SKM-1 treated with dmso at 0.1 percent for 144 hours (cell line): ENCODE measurements around the gene COIL.
"Not testable (repeated sequence)": the region's sequence is repeated elsewhere in the genome, so short reads cannot be mapped to it uniquely, and the experiment has no call there.

Experiments
- DNase-seq: peaks from one replicate; lab custom pipeline; 2025; ENCODE audit not compliant: unreplicated experiment; lab: John Stamatoyannopoulos, UW

The COIL gene

GRCh38 chr17:56960596-56961538, at the start of gene COIL:
TSS of gene COIL (minus strand) at chr17:56961050. CDS start at chr17:56961019, 31 bp downstream.
- DNase-seq: peak; percentile 83

- DNase-seq: no peak
These were observed 49.6 kb upstream of the COIL start for GRCh38 chr17:57010487-57010886.

- peak; percentile 46 for DNase-seq
These were observed 49.0 kb upstream of the COIL start for GRCh38 chr17:57009737-57010445.

- no peak for DNase-seq
These were observed 48.1 kb upstream of the COIL start for GRCh38 chr17:57008958-57009357.

GRCh38 chr17:57006040-57006439, 45.2 kb upstream of the COIL start:
- DNase-seq: peak; percentile 10

- DNase-seq: peak; percentile 71
These were observed 44.2 kb upstream of the COIL start for GRCh38 chr17:57004944-57005579.

- DNase-seq: no peak
These were observed 42.1 kb upstream of the COIL start for GRCh38 chr17:57002904-57003303.

- DNase-seq: no peak
These were observed 40.7 kb upstream of the COIL start for GRCh38 chr17:57001541-57001940.

- DNase-seq: no peak
These were observed 36.5 kb upstream of the COIL start for GRCh38 chr17:56997313-56997712.

GRCh38 chr17:56995766-56996165, 34.9 kb upstream of the COIL start:
- DNase-seq: no peak

- DNase-seq: no peak
These were observed 33.4 kb upstream of the COIL start for GRCh38 chr17:56994009-56994792.

GRCh38 chr17:56992364-56992763, 31.5 kb upstream of the COIL start:
- DNase-seq: no peak

GRCh38 chr17:56988901-56989572, 28.2 kb upstream of the COIL start:
- no peak for DNase-seq

GRCh38 chr17:56987283-56987834, 26.5 kb upstream of the COIL start:
- no peak for DNase-seq

- peak; percentile 97 for DNase-seq
These were observed 24.7 kb upstream of the COIL start for GRCh38 chr17:56985371-56986162.

- DNase-seq: peak; percentile 54
These were observed 22.5 kb upstream of the COIL start for GRCh38 chr17:56983366-56983765.

GRCh38 chr17:56982312-56982711, 21.5 kb upstream of the COIL start:
- DNase-seq: no peak

GRCh38 chr17:56980526-56980925, 19.7 kb upstream of the COIL start:
- not testable (repeated sequence) for DNase-seq

GRCh38 chr17:56979091-56979480, 18.2 kb upstream of the COIL start:
- DNase-seq: no peak
